HEK293T (cell line): ENCODE results near the gene TMCC3.
"Not testable (repeated sequence)": the region's sequence is repeated elsewhere in the genome, so short reads cannot be mapped to it uniquely, and the experiment has no call there.

Experiments used
- CTCF ChIA-PET: fragments of 350-600 bp; formaldehyde crosslinking; extraction: SDS; loops from one replicate; lab custom pipeline; 2021; ENCODE audit warnings: antibody characterized with exemption, inconsistent platforms; lab: Yijun Ruan, JAX
- POLR2A ChIA-PET: fragments of 350-600 bp; formaldehyde crosslinking; extraction: SDS; loops from one replicate; lab custom pipeline; 2020; ENCODE audit warnings: antibody characterized with exemption, inconsistent platforms; lab: Yijun Ruan, JAX
- DNase-seq: peaks from one replicate; pipeline ENCODE4 v3.0.0; 2012; ENCODE audit warnings: mixed read lengths; ENCODE audit errors: extremely low spot score
- ARNT ChIP-seq: fragments of 450-650 bp; IDR thresholded peaks from 2 replicates; pipeline ENCODE4 v1.6.1; 2017; ENCODE audit warnings: mild to moderate bottlenecking
- BHLHE40 ChIP-seq: fragments of 450-650 bp; IDR thresholded peaks from 2 replicates; pipeline ENCODE4 v1.6.1; 2016; ENCODE audit warnings: mild to moderate bottlenecking, moderate library complexity, borderline replicate concordance
- CTBP1 ChIP-seq: fragments of 450-650 bp; IDR thresholded peaks from 2 replicates; pipeline ENCODE4 v1.6.1; 2016; ENCODE audit warnings: borderline replicate concordance
- ELF4 ChIP-seq: fragments of 450-650 bp; IDR thresholded peaks from 2 replicates; pipeline ENCODE4 v1.6.1; 2017; ENCODE audit warnings: antibody characterized with exemption
- FOXA1 ChIP-seq: fragments of 450-650 bp; IDR thresholded peaks from 2 replicates; pipeline ENCODE4 v1.6.1; 2016; ENCODE audit warnings: mild to moderate bottlenecking
- FOXK2 ChIP-seq: fragments of 450-650 bp; IDR thresholded peaks from 2 replicates; pipeline ENCODE4 v1.6.1; 2016; ENCODE audit warnings: mild to moderate bottlenecking
- FOXM1 ChIP-seq: fragments of 450-650 bp; IDR thresholded peaks from 2 replicates; pipeline ENCODE4 v1.6.1; 2017; ENCODE audit warnings: mild to moderate bottlenecking, borderline replicate concordance
- HDGF ChIP-seq: fragments of 450-650 bp; IDR thresholded peaks from 2 replicates; pipeline ENCODE4 v1.6.1; 2017; ENCODE audit warnings: antibody characterized with exemption, borderline replicate concordance
- L3MBTL2 ChIP-seq: fragments of 450-650 bp; conservative IDR thresholded peaks from 2 replicates; pipeline ENCODE4 v1.6.1; 2016; ENCODE audit warnings: mild to moderate bottlenecking
- LEF1 ChIP-seq: fragments of 450-650 bp; IDR thresholded peaks from 2 replicates; pipeline ENCODE4 v1.6.1; 2017; ENCODE audit warnings: mild to moderate bottlenecking, borderline replicate concordance
- NFRKB ChIP-seq: fragments of 450-650 bp; IDR thresholded peaks from 2 replicates; pipeline ENCODE4 v1.6.1; 2016; ENCODE audit warnings: mild to moderate bottlenecking, moderate library complexity
- SP1 ChIP-seq: fragments of 450-650 bp; IDR thresholded peaks from 2 replicates; pipeline ENCODE4 v1.6.1; 2017
- SUZ12 ChIP-seq: fragments of 450-650 bp; IDR thresholded peaks from 2 replicates; pipeline ENCODE4 v1.6.1; 2016; ENCODE audit warnings: mild to moderate bottlenecking
- TARDBP ChIP-seq: fragments of 450-650 bp; IDR thresholded peaks from 2 replicates; pipeline ENCODE4 v1.6.1; 2016
- ZNF384 ChIP-seq: fragments of 450-650 bp; IDR thresholded peaks from 2 replicates; pipeline ENCODE4 v1.6.1; 2016
- TF ChIP-seq, protein P1 (sequence below): fragments of 450-650 bp; IDR thresholded peaks from 2 replicates; pipeline ENCODE4 v1.6.1; 2016

TMCC3 gene, protein sequence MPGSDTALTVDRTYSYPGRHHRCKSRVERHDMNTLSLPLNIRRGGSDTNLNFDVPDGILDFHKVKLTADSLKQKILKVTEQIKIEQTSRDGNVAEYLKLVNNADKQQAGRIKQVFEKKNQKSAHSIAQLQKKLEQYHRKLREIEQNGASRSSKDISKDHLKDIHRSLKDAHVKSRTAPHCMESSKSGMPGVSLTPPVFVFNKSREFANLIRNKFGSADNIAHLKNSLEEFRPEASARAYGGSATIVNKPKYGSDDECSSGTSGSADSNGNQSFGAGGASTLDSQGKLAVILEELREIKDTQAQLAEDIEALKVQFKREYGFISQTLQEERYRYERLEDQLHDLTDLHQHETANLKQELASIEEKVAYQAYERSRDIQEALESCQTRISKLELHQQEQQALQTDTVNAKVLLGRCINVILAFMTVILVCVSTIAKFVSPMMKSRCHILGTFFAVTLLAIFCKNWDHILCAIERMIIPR

DNA sequence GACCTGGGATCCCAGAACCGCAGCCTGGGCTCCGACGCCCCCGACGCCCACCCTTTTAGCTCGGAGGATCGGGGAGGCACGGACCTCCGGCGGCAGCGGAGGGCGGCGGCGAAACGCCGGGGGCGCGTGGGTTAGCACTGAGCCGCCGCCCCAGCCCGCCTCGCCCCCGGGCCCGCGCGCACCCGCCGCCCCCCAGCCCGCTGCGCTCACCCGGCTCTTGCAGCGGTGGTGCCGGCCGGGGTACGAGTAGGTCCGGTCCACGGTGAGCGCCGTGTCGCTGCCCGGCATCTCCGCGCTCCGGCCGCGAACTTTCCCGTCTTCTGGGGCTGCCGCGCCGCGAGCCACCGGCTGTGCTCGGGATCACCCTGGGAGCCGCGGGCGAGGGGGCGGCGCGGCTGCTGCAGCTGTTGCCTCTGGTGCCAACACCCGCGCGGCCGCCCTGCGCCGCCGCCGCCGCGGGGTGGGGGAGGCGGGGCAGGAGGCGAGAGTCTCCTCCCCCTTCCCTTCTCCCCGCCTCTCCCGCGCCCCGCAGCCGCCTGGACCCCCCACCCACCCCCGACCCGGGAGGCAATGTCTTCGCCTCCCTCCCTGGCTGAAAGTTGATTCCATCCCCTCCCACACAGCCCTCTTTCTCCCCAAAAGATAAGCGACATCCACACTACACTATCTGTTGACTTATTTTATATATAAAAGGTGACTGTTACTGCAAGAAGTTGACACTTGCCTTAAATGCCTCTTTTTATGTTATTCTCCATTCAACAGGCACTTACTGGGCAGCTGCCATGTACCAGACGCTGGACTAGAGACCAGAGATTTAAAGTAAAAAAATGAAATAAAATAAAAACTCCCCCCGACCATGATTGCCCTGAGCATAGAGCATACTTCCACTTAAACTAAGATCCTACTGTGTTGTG, at the start of gene TMCC3:
TMCC3 (minus strand) TSS at position 415 of the 914 bp plus-strand sequence; CDS start at position 288, 127 bp downstream.
- CTCF ChIA-PET, result no interaction called here
- DNase-seq, result peak; percentile 68
- TF ChIP-seq L3MBTL2 (no peak), SP1 (no peak), BHLHE40 (no peak), SUZ12 (no peak), LEF1 (no peak), FOXA1 (no peak), FOXM1 (no peak), HDGF (no peak), CTBP1 (no peak), TARDBP (no peak), FOXK2 (no peak), ARNT (no peak), NFRKB (no peak), ZNF384 (no peak), ELF4 (no peak)
- TF ChIP-seq, protein P1, sequence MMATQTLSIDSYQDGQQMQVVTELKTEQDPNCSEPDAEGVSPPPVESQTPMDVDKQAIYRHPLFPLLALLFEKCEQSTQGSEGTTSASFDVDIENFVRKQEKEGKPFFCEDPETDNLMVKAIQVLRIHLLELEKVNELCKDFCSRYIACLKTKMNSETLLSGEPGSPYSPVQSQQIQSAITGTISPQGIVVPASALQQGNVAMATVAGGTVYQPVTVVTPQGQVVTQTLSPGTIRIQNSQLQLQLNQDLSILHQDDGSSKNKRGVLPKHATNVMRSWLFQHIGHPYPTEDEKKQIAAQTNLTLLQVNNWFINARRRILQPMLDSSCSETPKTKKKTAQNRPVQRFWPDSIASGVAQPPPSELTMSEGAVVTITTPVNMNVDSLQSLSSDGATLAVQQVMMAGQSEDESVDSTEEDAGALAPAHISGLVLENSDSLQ, result no peak
- POLR2A ChIA-PET, result no interaction called here

DNA sequence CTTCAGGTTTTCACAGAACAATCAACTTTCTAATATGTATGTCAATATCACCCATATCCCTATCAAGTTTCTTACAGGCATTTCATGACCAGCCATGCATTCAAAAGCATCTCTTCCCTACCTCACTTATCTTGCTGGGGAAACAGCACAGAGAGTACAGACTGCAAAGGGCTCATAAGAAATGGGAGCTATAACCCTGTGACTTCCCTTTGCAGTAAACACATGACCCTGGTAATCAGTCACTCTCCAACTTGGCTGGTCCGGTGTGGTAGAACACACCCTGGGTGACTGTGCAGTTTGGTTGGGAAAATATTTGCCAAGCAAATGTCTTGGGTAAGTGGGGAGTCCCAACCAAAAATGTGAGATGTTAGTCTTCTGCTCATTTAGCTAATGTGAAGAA, 49.4 kb upstream of the TMCC3 start:
- TF ChIP-seq ARNT (no peak), L3MBTL2 (no peak), TARDBP (no peak), FOXA1 (no peak), SUZ12 (no peak), SP1 (no peak), HDGF (no peak), LEF1 (no peak), ELF4 (no peak), CTBP1 (no peak), BHLHE40 (no peak), NFRKB (no peak), ZNF384 (no peak), FOXM1 (no peak), FOXK2 (no peak)
- TF ChIP-seq, protein P1, result no peak
- CTCF ChIA-PET, result no interaction called here
- POLR2A ChIA-PET, result no interaction called here
- no peak for DNase-seq

DNA sequence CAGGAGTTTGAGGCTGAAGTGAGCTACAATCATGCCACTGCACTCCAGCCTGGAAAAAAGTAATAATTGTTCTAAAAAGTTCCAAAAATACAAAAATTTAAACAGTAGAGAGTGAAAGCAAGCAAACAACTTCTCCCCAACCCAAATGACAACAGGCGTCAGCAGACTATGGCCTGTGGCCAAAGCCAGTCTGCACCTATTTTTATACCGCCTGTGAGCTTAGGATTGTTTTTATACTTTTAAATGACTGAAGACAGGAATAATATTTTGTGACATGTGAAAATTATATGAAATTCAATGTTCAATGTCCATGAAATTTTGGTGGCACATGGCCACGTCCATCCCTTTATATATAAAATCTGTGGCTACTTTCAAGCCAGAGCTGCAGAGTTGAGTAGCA, 48.2 kb upstream of the TMCC3 start:
- DNase-seq, result no peak
- ChIA-PET POLR2A (no interaction called here), CTCF (no interaction called here)
- TF ChIP-seq ZNF384 (no peak), L3MBTL2 (no peak), LEF1 (no peak), FOXA1 (no peak), HDGF (no peak), FOXM1 (no peak), ARNT (no peak), FOXK2 (no peak), SP1 (no peak)
- TF ChIP-seq, protein P1, result no peak

DNA sequence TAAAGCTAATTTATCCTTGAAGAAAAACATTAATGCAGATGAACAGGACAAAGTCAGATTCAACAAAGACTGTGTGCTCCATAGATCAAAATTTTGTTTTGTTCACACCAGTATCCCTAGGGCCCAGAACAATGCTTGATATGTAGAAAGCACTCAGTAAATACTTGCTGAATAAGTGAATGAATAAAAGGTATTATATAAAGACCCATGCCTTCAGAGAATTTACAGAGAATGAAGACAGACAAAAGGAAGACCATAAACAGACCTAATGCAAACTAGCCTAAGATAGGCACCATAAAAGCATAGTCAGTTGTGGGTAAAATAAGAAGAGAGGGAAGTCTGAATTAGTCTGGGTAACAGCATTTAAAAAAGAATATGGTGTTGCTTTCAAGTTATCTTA, 47.3 kb upstream of the TMCC3 start:
- TF ChIP-seq SUZ12 (no peak), FOXK2 (no peak), FOXM1 (no peak), ELF4 (no peak), NFRKB (no peak), CTBP1 (no peak), ZNF384 (no peak)
- POLR2A ChIA-PET, result no interaction called here
- CTCF ChIA-PET, result no interaction called here

DNA sequence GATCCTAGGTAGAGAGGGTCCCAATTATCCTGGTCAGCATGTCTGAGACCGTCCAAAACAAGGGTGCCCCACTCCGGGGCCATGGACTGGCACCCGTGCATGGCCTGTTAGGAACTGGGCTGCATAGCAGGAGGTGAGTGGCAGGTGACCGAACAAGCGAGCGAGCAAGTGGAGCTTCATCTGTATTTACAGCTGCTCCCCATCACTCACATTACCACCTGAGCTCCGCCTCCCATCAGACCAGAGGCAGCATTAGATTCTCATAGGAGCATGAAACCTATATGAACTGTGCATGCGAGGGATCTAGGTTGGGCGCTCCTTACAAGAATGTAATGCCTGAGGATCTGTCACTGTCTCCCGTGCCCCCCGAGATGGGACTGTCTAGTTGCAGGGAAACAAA, 44.4 kb upstream of the TMCC3 start:
- no peak for DNase-seq
- CTCF ChIA-PET, result no interaction called here
- POLR2A ChIA-PET, result no interaction called here
- no peak for TF ChIP-seq ZNF384
- TF ChIP-seq BHLHE40, result no peak
- TF ChIP-seq NFRKB, result no peak
- TF ChIP-seq TARDBP, result no peak
- TF ChIP-seq SUZ12, result no peak
- TF ChIP-seq L3MBTL2, result no peak
- TF ChIP-seq ARNT, result no peak

More for the DNA sequence above, 47.3 kb upstream of the TMCC3 start:
- DNase-seq, result no peak

DNA sequence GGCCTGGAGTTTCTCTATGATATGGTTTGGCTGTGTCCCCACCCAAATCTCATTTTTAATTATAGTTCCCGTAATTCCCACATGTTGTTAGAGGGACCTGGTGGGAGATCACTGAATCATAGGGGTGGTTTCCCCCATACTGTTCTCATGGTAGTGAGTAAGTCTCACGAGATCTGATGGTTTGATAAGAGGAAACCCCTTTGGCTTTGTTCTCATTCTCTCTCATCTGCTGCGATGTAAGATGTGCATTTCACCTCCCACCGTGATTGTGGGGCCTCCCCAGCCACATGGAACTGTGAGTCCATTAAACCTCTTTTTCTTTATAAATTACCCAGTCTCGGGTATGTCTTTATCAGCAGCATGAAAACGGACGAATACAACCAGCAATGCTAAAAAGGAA, 42.5 kb upstream of the TMCC3 start:
- CTCF ChIA-PET, POLR2A ChIA-PET, DNase-seq: not testable (repeated sequence)
